ENCODE data around the gene GAB4.

Gene GAB4

GRCh38 chr22:16975155-16975885 is 32.7 kb downstream of the GAB4 start:
- DNase-seq, result no peak

- DNase-seq, result no peak
Measured at GRCh38 chr22:16974298-16975084, 33.5 kb downstream of the GAB4 start.

- DNase-seq, result no peak
Measured at GRCh38 chr22:16973591-16974297, 34.3 kb downstream of the GAB4 start.

- DNase-seq, result no peak
Measured at GRCh38 chr22:16972311-16972710, 35.7 kb downstream of the GAB4 start.

GRCh38 chr22:16970446-16970845 is 37.6 kb downstream of the GAB4 start:
- no peak for DNase-seq

- no peak for DNase-seq
Measured at GRCh38 chr22:16969508-16970327, 38.3 kb downstream of the GAB4 start.

- no peak for DNase-seq
Measured at GRCh38 chr22:16968218-16968595, 39.8 kb downstream of the GAB4 start.

- DNase-seq, result no peak
Measured at GRCh38 chr22:16967453-16968217, 40.4 kb downstream of the GAB4 start.

GRCh38 chr22:16966251-16966650 is 41.8 kb downstream of the GAB4 start:
- no peak for DNase-seq

- DNase-seq, result no peak
Measured at GRCh38 chr22:16965560-16965959, 42.5 kb downstream of the GAB4 start.

GRCh38 chr22:16965083-16965482 is 42.9 kb downstream of the GAB4 start:
- no peak for DNase-seq

- DNase-seq, result no peak
Measured at GRCh38 chr22:16964366-16964765, 43.7 kb downstream of the GAB4 start.

- DNase-seq, result no peak
Measured at GRCh38 chr22:16963189-16963945, 44.7 kb downstream of the GAB4 start.

GRCh38 chr22:16962501-16962900 is 45.5 kb downstream of the GAB4 start:
- no peak for DNase-seq

- no peak for DNase-seq
Measured at GRCh38 chr22:16961477-16962186, 46.4 kb downstream of the GAB4 start.

GRCh38 chr22:16960884-16961249 is 47.2 kb downstream of the GAB4 start:
- DNase-seq, result no peak

GRCh38 chr22:16960220-16960883 is 47.7 kb downstream of the GAB4 start:
- no peak for DNase-seq

- no peak for DNase-seq
Measured at GRCh38 chr22:16959345-16959930, 48.6 kb downstream of the GAB4 start.

- DNase-seq, result no peak
Measured at GRCh38 chr22:16958475-16958874, 49.5 kb downstream of the GAB4 start.

GRCh38 chr22:16957781-16958180 is 50.2 kb downstream of the GAB4 start:
- no peak for DNase-seq
